Gastrocnemius medialis (tissue), 4 donors: ENCODE data around the gene SERPINA1.

ENCODE experiments used
- CTCF ChIP-seq, 5 experiments: fragments of 450-650 bp in 3 of 5; fragments of 200-600 bp in 2 of 5; sonication (generic) in 2 of 5; IDR thresholded peaks in 4 of 5; conservative IDR thresholded peaks in 1 of 5; 1 replicate in 4 of 5; 2 replicates in 1 of 5; pipeline ENCODE4 v1.5.1; 2016 to 2019; ENCODE audit warnings: antibody characterized with exemption in 5 of 5, mild to moderate bottlenecking in 3 of 5, moderate library complexity in 3 of 5
- POLR2A ChIP-seq, 2 donors: fragments of 450-650 bp; IDR thresholded peaks; one replicate each; pipeline ENCODE4 v1.6.1; 2017; ENCODE audit warnings: antibody characterized with exemption in 2 of 2, mild to moderate bottlenecking in 2 of 2, moderate library complexity in 2 of 2

GRCh38 chr14:94343238-94344005, 45.0 kb downstream of the SERPINA1 start:
- TF ChIP-seq CTCF (IDR thresholded peaks at IDR 0.05 in 4 of 5, conservative IDR thresholded peaks at IDR 0.05 in 1 of 5) (no peak), POLR2A (IDR thresholded peaks at IDR 0.05) (no peak)
